GM19035 (cell line): ENCODE measurements around the gene DBNDD1.

Experiments
- ATAC-seq: cut with Tn5 transposase; IDR thresholded peaks from one replicate; pipeline ENCODE4 v1.9.1; 2021; ENCODE audit not compliant: unreplicated experiment

The DBNDD1 gene

DNA sequence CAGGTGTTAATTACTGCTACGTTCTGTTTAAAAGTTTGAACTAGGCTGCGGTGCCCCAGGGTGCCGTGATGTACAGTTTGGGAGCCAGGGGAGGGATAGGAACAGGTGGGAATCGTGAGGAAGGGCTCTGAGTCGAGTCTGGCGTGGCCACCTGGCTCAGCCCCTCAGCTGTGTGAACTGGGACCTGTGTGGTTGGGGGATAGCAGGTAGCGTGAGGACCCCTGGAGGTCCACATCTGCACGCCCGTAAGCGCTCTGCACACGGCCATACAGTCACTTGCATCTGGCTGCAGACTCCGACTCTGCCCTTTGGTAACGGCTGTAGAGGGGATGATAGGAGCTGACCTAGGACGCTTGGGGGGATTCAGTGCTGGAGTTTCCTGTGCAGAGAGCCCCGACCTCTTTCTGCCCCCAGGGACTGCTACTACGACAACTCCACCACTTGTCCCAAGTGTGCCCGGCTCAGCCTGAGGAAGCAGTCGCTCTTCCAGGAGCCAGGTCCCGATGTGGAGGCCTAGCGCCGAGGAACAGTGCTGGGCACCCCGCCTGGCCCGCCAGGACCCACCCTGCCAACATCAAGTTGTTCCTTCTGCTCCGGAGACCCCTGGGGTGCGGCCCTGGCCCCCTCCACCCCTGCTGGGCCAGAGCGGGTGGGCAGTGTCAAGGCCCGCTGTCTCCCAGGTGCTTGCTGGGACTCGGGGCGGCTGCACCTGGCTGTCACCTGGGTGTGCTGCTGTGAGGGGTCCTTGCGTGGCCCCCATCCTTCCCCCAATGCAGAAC lies 53.6 kb downstream of the DBNDD1 start:
- ATAC-seq = no peak

DNA sequence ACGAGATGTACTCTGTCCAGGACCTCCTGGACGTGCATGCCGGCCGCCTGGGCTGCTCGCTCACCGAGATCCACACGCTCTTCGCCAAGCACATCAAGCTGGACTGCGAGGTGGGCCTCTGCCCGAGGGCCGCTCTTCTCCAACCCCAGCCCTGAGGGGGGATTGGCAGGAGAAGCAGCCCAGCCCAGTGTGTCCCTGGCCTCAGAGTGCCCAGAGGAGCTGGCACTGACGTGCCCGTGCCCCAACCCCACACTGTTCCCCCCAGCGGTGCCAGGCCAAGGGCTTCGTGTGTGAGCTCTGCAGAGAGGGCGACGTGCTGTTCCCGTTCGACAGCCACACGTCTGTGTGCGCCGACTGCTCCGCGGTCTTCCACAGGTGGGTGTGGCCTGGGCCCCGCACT lies 55.1 kb downstream of the DBNDD1 start:
- ATAC-seq = no peak

DNA sequence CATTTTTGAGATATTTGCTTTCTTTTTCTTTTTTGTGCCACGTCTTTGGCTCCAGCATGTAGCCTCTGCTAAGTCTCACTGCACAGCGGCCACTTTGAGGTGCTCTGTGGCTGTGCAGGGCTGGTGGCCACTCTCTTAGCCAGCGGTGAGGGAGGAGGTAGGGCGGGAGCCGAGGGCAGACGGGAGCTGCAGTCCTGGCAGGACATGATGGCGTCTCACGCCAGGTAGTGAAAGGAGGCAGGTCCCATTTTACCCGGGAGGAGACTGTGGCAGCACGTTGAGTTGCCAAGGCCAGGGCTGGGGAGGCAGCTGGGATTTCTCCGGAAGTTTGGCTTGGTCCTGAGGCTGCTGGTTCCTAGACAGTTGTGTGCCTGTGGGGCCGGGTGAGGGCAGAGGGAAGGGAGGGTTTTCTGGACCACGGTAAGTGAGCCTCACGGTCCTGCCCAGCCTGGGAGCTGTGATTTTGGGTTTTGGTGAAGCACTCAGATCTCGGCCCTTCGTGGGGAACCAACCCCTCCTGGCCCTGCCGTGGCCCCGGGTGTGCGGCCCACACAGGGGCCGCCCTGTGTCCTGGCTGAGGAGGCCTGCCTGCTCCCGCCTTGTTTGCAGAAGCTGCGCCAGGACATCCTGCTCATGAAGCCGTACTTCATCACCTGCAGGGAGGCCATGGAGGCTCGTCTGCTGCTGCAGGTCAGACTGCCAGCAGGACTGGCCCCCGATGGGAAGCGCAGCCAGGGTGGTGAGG lies 56.3 kb downstream of the DBNDD1 start:
- ATAC-seq = no peak

DNA sequence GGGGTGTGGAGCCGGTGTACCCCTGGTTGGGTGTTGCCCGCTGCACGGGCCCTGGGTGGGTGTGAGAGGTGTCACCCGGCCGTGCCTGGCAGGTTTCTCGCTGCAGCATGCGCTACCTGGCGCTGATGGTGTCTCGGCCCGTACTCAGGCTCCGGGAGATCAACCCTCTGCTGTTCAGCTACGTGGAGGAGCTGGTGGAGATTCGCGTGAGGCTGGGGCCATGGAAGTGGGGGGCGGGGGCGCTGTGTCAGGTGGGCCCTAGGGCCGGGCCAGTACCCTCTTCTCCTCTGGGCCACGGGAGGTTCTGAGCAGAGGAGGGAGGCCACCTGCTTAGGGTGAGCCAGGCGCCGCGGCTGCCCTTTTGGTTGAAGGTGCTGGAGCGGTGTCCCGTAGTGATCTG lies 57.3 kb downstream of the DBNDD1 start:
- no peak for ATAC-seq

DNA sequence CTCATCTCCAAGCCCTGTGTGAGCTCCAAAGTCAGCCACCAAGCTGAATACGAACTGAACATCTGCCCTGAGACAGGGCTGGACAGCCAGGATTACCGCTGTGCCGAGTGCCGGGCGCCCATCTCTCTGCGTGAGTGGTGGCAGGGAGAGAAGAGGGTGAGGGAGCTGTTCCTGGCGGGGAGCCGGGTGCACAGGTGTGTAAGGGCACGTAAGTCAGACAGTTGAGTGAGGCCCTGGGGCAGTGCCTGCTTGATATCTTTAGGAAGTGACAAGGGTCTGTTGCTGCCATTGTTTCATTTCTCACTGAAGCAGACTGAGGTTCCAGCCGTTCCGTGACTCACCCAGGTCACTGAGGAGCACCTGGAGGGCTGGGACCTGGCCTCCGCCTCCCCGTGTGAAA lies 58.3 kb downstream of the DBNDD1 start:
- ATAC-seq = no peak

DNA sequence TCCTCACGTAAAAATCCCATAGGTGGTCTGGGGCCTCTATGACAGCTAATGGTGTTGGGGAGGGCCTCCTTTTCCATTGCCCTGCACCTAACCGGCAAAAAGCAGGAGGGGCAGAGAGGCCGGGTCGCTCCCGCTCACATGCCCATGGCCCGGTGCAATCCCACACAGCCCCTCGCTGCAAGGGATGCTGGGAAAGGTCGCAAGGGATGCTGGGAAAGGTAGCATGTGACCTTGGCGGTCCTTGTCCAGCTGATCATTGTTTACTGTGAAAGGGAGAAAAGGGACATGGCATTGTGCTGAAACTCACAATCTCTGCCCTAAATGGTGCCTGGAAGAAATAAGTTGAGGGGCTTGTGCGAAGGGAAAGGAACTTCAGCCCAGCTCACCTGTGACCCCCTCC lies 60.7 kb downstream of the DBNDD1 start:
- ATAC-seq = no peak

DNA sequence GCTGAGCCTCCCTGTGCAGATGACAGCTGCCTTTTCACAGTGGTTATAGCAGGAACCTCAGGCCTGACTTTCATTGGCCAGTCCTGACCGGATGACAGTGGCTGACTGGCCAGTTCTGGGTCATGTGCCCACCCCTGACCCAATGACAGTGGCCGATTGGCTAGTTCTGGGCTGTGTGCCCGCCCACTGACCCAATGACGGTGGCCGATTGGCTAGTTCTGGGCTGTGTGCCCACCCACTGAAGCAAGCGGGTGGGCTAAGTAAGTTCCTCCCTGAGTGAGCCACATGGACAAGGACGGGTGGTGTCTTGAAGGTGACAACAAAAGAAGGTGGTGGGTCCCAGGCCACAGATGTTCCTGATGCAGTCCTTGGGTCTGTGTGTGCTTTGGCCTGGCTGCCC lies 61.2 kb downstream of the DBNDD1 start:
- no peak for ATAC-seq

DNA sequence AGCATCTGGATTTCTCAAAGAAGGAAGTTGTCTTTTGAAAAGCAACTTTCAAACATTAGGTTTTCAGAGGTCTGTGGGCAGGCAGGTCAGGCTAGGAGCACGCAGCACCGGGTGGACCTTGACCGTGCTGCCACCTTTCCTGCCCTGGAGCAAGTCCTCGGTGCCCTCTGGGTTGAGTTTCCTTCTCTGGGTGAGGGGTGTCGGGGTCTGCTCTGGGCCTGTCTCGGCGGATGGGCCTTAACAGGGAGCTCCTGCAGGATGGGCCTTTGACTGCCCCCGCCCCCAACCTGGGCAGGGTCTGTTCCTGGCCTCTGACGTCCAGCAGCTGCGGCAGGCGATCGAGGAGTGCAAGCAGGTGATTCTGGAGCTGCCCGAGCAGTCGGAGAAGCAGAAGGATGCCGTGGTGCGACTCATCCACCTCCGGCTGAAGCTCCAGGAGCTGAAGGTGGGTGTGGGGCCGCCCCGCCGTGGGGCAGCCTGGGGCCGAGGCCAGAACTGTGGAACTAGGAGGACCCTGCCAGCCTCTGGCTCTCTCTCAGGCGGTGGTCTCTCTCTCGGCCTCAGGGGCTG lies 62.0 kb downstream of the DBNDD1 start:
- ATAC-seq = no peak

DNA sequence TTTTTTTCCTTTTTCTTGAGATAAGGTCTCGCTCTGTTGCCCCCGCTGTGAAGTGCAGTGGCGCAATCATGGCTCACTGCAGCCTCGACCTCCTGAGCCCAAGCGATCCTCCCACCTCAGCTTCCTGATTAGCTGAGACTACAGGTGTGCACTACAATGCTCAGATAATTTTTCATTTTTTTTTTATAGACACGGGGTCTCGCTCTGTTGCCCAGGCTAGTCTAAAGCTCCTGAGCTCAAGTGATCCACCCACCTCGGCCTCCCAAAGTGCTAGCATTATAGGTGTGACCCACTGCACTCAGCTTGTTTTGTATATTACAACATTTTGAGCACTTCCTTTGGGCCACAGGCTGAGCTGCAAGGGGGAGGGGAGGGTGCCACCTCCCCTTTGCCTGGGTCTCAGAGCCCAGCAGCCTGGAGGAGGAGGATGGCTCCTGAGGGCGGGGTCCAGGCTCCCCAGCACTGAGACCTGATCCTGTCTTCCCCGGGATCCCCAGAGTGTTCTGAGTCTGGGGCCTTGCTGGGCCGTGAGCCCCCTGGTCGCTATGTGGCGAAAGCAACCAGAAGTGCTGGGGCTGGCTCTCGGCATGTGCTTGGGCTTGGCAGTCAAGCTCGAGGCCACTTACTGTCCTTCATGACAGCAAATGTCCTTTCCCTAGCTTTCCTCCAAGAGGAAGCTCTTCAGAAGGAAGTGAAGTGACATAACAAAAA lies 62.6 kb downstream of the DBNDD1 start:
- ATAC-seq = no peak

DNA sequence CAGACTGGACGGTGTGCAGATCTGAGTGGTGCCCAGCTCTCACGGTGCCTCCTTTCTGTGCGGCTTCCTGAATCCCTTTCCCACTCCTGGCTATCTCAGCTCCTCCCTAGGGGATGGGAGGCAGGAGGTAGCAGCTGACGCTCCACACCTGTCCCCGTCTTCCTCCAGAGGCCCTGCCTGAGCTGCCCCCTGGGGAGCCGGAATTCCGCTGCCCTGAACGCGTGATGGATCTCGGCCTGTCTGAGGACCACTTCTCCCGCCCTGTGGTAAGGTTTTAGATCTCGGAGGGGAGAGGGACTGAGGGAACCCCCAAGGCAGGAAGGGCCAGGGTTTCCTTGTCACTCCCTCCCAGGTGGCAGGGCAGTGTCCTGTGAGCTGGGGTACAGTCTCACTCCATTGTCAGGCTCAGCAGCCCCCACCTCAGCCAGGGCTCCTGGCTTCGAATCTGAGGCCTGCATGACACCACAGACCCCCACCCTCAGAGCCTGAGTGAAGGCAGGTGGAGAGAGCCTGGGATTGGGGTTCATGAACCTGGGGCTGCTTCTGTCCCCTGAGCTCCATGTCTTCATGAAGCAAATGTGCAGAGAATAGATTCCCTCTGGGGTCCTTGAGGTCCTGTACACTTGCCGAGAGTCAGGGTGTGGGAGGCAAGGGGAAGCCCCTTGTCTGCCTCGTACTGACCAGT lies 64.1 kb downstream of the DBNDD1 start:
- no peak for ATAC-seq
